NB4 (cell line): ENCODE measurements around the gene FXYD5.

Experiments
- MAX ChIP-seq: IDR thresholded peaks from 2 replicates; pipeline ENCODE4 v1.6.1; 2011; ENCODE audit warnings: low read depth, low read length
- MYC ChIP-seq: IDR thresholded peaks from 2 replicates; pipeline ENCODE4 v1.6.1; 2011; ENCODE audit warnings: low read depth, low read length
- POLR2A ChIP-seq: IDR thresholded peaks from 2 replicates; pipeline ENCODE4 v1.6.1; 2011; ENCODE audit warnings: mild to moderate bottlenecking; ENCODE audit not compliant: insufficient read length; ENCODE audit errors: extremely low read depth
- TF ChIP-seq, protein P1 (sequence below): IDR thresholded peaks from one replicate; pipeline ENCODE4 v1.5.1; 2012; ENCODE audit warnings: low read depth, low read length

GRCh38 chr19:35179830-35180229 is 25.3 kb downstream of the FXYD5 start:
- no peak for TF ChIP-seq MAX
- TF ChIP-seq, protein P1, sequence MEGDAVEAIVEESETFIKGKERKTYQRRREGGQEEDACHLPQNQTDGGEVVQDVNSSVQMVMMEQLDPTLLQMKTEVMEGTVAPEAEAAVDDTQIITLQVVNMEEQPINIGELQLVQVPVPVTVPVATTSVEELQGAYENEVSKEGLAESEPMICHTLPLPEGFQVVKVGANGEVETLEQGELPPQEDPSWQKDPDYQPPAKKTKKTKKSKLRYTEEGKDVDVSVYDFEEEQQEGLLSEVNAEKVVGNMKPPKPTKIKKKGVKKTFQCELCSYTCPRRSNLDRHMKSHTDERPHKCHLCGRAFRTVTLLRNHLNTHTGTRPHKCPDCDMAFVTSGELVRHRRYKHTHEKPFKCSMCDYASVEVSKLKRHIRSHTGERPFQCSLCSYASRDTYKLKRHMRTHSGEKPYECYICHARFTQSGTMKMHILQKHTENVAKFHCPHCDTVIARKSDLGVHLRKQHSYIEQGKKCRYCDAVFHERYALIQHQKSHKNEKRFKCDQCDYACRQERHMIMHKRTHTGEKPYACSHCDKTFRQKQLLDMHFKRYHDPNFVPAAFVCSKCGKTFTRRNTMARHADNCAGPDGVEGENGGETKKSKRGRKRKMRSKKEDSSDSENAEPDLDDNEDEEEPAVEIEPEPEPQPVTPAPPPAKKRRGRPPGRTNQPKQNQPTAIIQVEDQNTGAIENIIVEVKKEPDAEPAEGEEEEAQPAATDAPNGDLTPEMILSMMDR, result no peak
- no peak for TF ChIP-seq POLR2A
- no peak for TF ChIP-seq MYC
